CD1c-positive myeloid dendritic cell (primary cell): ENCODE data around the gene LPO.

Experiments used
- DNase-seq: peaks from one replicate; pipeline ENCODE4 v3.0.0-alpha.2; 2016; ENCODE audit errors: extremely low spot score

Gene LPO

DNA sequence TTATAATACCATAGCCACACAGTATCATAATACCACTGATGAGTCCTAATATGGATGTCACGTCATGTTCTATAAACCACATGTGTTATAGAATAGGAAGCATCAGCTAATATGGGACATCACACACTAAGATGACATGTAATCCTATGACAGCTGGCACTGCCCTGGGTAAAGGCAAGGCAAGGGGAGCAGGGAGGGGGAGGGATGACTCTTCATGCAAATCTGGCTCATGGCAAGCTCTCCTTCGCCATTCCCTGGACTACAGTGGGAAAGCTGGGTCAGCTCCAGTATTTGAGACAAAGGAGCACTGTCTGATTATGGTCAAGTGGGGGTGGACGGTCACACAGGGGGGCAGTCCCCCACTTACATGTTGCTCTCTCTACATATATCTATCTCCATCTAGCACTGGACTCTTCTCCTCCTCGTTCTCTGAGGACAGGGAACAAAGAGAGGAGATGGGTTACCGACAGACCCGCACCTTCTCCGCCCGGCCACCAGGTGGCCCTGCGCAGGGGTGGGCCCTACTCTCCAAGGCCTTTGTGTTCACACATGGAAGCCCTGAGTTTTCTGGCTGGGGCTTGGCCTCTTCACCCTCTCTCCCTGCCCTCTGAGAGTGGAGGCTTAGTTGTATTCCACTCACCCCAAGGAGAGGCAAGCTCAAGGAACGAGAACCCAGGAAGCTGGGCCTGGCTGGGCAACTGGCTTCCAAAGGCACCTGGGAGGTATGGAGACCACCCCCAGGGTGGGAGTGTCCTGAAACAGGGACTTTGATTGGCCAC, 65.8 kb downstream of the LPO start:
- DNase-seq: peak; percentile 70

DNA sequence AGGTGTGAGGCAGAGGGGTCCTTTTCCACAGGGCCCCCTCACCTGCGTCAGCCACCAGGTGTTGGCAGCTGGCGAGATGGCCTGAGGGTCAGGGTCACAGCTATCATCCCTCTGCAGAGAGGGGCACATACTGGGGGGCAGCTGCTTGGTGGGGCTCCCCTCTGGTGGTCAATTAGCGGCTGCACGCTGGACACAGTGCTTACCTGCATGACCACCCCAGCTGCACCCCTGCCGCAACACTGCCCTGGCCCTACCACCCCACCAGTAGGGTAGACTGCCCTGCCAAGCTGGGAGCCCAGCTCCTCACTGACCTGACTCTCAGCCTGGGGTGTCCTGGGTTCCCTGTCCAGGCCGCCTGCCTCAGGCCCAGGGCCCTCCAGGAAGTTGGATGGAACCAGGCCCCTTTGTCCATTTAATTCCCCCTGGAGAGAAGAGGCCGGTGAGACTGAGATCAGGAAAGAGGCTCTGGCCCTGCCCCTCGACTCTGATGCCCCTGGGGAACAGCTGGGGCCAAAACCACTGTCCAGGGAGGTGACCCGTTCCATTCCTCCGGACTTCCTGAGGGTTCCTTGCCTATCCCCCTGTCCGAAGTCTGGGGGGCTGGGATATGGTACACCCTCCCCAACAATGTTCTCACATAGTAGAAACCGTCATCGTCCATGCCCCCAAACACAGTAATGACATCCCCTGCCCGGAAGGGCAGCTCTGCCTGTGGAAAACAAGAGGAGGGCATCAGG, 66.5 kb downstream of the LPO start:
- DNase-seq: no peak

DNA sequence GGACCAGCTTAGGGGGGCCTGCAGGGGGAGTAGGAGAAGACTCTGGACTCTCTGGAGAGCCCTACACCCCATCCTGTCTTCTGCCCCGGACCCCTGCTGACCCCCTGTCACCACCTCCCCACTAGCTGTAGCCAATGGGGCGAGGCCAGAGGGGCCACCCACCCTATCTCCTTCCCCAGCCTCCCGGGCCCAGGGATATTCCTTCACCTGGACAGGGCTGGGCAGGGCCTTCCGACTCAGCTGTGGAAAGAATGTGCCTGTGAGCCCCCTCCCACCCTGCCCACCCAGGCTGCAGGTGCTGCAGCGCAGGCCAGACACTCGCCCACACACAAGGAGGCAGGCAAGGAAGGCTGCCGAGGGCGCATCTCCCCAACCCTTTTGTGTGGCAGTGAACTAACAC, 67.2 kb downstream of the LPO start:
- DNase-seq: no peak

DNA sequence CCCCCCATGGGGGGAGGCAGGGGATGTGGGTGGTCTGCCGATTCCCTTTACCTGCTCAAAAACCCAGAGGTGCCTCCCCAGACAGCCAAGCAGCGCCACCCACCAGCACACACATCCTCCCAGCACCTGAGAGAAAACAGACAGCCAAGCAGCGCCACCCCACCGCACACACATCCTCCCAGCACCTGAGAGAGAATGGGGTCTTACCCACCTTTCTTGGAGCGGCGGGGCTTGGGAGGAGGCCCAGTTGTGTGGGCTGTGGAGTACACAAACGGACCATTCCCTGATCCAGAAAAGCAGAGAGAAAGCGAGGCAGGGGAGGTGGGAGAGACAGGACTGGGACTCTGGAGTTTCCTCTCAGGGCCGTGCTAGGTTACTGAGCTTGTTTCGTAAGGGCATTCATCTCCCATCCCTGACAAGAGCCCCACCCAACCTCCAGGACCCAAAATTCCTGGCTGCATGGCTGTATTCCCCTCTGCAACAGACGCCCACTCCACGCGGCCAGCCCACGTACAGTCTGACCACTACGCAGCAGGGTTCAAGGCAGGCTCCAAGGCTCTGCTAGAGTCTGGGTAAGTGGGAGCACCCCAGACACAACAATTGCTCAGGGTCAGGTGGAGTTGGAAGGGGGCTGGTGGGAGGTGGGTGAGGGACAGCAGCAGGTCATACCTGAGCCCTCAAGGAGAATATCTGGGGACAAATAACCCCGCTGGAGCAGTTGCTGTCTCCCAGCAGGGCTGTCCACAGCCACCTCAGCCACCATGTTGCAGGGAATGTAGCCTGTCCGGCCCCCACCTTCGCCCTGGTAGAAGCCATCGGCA, 68.0 kb downstream of the LPO start:
- DNase-seq: no peak

DNA sequence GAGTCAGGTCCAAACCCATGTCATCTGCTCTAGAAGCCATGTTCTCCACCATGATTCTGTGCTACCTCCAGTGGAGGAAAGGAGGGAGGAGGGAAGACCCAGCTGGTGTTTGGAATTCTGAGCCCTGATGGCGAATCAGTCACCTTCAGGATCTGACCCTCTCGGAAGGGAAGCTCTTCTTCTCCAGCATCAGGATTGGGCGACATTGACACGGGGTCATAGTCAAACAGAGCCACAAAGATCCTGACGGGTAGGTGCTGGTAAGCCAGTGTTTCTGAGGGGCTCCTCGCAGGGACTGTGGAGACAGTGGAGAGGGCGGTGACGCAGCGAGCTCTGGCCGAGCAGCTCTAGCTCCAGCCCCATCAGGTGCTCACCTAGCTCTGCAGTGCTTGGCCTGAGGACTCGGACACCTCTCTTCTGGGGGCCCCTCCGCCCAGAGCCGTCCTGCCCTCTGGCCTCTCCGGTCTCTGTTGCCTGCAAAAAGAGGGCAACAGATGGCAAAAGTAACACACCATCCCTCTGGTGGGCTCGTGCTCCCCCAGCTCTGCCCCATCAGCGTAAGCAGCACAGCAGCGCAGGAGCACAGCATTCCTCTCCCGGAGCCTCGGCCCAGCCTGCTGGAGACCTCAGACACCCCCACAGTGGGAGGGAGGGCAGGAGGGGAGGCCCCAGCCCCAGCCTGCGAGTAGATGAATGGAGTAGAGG, 69.2 kb downstream of the LPO start:
- no peak for DNase-seq

DNA sequence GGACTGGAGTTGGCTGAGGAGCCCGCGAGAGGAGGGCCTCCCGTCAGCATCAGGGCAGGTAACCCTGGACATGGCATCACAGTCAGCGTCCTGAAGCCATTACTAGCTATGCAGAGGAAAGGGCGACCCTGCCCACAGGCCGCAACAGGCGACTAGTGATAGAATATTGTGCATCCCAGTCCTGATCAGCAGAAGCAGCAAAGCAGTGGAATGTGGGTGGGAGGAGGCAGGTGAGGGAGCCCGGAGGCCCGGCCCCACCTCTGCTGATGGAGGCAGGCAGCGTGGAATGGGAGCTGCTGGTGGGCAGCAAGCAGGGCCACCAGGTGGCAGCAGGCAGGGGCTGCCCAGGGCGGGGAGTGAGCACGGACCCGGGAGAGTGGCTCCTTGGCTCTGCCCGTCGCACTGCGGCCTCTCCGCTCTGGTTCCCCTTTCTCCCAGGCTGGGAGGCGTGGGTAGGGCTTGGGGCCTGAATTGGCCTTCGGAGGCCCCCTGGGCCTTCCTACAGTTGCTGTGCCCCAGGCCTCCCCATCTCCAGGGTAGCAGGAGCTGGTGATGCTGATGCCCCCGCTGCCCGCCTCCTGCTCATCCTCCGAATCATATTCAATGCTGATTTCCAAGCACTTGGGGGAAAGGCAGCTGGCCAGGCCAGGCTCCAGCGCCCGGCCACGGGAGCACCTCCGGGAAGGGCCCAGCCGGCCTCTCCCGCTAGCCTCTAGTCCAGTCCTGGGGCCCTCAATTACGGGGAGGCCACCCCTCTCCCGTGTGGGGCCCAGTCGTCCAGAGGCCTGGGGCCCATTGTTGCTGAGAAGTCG, 70.0 kb downstream of the LPO start:
- DNase-seq: peak; percentile 84

DNA sequence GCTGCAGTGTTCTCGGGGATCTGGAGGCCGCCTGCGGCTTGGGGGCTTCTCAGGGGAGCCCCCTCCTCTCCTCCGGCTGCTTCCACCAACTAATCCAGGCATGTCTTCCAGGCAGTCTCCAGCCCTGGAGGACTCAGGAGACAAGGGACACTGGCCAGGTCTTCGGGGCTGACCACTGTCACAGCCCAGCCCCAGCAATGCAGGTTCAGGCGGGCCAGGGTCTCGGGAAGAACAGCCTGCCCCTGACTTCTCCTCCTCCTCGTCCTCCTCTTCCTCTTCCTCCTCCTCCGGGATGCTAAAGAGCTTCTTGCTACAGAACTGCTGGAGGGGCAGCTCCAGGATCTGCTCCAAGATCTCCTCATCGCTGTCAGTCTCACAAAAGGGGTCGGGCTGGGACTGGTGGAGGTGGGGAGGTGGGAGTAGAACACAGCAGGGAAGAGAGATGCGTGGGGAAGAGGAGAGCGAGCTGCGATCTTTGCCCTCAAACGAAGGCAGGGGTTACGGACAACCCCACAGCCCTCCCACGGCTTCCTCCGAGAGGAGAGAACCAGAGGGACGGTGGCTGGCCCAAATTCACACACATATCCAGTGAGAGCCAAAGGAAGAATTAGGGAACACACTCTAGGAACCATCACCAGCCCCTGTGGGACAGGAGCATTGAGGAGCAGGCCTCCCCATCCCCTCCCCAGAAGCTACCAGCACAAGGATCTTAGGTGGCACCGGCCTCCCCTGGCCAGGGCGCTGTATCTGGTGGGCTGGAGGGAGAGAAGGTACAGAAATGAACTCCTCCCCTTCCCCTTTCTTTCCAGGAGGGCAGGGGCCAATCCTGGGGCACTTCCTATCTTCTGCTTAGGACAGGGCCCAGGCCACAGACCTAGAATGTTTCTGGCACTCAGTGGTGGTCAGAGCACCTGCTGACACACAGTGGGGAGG, 70.9 kb downstream of the LPO start:
- DNase-seq: peak; percentile 56

DNA sequence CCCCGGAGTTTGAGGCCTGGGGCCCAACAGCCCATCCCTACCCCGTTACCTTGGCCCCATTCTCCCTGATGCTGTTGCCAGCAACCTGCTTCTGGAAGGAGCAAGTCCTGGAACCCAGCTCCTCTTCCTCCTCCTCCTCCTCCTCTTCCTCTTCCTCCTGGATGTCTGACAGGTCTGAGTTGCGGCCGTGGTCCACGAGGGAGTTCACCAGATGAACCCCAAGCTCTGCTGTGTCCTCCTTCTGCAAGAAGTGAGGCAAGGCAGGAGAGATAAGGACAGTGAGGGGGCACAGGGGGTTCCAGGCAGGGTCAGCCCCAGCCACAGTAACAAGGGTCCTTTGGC, 71.5 kb downstream of the LPO start:
- DNase-seq: no peak

DNA sequence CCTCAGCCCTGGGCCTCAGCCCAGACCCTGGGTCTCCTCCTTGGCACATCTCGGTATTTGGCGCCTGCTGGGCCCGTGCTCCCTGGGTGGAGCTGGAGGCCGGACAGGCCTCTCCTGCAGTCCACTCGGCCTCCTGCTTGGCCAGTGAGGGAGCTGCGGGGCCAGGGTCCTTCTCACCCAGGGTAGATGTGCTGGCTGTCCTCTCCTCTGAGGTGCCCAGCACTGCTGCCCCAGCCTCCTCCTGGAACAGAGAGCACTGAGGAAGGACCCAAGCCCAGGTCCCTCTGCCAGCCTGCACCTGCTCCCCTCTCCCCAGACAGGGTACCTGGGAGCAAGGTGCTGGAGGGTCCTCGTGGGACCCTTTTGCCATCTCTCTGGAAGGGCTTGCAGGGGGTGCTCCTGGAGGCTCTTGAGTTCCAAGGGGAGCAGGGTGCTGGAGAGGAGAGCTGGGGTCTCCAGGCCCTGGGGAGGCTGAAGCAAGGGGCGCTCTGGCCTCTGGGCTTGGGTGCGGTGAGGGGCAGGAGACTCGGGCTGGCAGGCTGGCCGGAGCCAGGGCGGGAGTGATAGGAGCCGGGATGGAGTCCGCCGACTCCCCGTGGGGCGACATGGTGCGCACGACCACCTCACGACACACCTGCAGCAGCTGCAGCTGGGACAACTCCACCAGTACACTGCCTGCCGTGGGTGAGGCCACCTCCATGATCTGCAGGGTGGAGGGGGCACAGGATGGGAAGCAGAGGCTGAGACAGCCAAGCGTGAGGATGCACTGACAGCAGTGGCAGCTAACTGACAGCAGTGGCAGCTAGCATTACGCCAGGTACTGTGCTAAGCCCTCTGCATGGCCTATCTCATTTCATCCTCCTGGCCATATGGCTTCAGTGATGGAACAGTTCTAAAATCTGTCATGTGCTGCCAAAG, 72.4 kb downstream of the LPO start:
- DNase-seq: no peak

DNA sequence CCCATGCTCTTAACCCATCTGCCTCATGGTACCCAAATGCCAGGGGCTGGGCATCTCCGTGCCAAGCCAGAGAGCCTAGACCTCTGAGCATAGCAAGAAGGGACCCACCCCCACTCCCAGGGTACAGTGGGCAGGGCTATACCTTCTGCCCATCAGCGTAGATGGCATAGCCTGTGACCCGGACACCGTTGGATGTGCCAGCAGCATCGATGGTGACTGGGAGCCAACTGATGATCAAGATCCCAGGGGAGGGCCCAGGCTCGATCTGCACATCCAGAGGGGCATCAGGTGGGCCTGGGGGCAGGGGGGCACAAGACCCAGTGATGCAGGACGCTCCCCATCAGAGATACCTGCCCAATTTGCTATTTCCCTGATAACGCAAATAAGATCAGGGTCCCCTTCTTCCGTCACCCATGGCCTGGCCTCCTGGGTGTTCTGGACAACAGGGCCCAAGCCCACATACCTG, 73.1 kb downstream of the LPO start:
- DNase-seq: no peak

DNA sequence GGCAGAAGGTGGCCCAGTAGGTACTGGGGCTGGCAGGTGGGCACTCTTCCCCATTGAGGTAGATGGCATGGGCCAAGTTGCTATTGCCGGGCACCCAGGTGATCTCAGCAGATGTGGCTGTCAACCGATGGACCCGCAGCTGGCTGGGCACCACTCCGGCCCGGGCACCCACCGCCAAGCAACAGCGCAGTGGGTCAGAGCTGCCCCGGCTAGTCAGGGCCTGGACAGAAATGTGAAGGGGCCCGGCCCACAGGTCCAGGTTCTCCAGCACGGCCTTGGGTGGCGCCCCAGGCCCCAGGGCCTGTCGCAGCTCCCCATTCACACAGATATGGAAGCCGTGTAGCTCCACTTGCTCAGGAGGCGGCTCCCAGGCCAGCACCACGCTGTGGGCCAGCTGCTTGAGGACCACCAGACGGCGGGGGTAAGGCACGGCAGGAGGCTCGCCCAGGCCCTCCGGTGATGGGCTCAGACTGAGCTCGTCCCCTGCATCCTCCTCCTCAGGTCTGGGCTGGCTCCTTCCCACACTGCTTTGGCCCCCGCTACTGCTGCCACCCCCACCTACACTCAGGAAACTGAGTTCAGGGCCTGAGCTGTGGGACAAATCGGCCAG, 73.7 kb downstream of the LPO start:
- no peak for DNase-seq

DNA sequence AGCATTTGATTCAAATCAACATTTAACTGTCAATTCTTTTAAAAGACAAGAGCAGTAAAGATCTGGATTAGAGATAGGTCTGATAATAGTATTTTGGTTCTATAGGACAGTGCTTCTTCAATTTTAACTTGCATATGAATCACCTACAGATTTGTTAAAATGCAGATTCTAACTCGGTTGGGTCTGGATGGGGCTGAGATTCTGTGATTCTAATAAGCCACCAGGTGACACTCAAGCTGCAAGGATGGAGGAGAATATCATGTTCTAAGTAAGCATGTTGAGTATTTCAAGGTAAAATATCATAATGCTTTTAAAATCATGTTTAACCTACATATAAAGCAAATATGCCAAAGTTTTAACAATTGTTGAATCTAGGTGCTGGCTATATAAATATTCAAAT, 74.4 kb downstream of the LPO start:
- DNase-seq: no peak

DNA sequence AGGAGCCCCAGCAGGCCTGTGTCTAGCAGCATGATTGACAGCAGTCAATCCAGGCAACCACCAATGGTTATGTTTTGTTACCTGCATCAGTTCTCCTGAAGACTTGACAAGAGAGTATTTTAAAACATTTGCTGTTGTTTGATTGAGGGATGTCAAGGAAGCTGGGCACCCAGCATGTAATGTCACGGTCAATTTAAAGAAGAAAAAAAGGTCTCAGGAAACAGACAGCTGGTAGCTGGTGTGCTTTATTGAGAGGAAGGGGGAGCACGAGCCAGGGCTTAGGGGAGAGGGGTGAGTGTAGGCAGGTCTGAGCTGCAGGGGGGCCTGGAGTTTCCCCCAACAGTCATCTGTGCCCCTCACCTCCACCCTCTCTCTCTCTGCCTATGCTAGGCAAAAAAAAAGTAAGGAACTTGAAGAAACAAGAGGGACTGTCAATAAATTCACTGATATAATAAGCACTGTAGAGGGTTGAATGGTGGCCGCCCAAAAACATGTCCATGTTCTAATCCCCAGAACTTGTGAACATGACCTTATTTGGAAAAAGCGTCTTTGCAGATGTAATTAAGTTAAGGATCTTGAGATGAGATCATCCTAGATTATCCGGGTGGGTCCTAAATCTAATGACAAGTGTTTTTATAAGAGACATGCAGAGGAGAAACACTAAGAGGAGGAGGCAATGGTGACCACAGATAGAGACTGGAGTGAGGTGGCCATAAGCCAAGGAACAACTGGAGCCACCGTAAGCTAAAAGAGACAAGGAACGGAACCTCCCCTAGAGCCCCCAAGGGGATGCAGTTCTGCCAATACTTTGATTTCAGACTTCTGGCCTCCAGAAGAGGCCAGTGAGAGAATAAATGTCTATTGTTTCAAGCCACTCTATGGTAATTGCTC, 75.7 kb downstream of the LPO start:
- no peak for DNase-seq

DNA sequence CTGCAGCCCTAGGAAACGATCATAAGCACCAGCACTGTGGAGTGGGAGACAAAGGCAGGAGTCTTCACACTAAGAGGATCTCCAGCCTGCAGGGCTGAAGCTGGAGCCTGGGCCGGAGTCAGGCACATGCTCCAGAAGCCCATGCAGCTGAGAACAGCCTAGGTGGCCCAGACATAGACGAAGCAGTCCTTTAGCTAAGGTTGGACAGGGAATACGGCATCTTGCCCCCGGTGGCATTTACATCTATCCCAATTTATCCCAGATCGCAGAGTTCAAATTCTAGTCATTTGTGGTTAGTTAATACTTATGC, 76.3 kb downstream of the LPO start:
- no peak for DNase-seq

DNA sequence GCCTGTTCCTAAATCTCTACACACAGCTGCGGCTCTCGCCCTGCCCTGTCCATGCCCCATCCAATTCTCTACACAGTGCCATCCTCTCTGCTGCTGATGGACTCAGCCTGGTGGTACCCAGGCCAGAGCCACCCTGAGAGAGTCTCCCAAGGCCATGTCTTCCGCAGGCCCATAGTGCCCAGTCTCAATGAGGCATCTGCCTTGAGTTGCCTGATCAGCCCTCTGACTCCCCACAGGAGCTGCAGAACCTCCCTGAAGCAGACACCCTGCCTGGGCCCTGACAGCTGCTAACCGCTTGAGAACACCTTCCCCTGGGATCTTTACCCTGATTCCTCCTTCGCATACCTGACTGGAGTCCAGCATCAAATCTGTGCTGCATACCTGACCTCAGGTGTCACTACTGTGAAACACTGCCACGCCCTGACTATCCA, 76.9 kb downstream of the LPO start:
- DNase-seq: no peak

DNA sequence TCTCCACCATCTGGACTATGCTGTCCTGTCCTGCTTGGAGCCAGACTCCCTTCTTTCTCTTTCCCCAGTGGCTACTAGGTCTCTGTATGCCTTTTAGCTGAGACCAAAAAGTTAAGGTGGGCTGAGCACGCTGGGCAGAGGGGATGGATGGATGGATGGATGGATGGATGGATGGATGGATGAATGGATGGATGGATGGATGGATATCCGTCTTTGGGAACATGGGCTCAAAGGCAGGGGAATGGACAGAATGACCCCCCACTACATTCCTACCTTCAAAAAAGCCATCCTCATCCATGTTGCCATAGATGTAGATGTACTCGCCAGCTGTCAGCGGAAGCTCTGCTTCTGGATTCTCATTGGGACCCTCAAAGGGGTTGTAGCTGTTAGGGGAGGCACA, 77.4 kb downstream of the LPO start:
- DNase-seq: no peak

DNA sequence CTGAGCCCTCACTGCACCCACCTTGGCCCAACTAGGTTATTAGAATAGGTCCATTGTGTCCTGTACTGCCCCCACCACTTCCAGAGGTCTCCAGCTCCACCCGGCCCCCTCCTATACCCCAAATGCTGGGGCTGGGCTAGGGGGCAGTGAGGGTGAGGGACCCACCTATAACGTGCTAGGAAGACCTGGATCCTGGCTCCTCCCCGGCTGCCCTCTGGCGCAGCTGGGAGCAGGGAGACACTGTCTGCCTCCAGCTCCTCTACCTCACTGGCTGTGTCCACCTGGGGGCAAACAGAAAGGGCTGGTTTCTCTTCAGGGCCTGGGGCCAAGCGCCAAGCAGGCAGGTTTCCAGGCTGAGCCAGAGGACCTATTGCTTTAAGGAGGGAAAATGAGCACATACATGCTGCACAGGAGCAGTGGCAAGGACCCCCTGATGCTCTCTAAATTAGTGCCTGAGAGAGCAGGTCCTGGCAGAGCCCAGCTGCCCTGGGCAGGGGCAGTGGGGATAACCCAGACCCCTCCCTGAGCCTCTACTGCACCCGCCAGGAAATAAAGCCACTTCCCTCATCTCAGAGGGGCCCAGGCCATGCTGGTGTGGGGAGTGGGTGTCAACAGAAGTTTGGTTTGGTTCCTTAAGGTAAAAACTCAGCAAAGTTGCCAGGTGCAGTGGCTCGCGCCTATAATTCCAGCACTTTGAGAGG, 78.0 kb downstream of the LPO start:
- no peak for DNase-seq
